GM21526 (cell line): ENCODE results near the gene OR5P2.
A peak's percentile ranks its signal among the peaks of the same experiment; 100 is the strongest.
"Not testable (repeated sequence)": the region's sequence is repeated elsewhere in the genome, so short reads cannot be mapped to it uniquely, and the experiment has no call there.

Experiments used
- ATAC-seq: cut with Tn5 transposase; IDR thresholded peaks from one replicate; pipeline ENCODE4 v1.9.1; 2021; ENCODE audit warnings: moderate library complexity; ENCODE audit not compliant: unreplicated experiment, low FRiP score

The OR5P2 gene, protein sequence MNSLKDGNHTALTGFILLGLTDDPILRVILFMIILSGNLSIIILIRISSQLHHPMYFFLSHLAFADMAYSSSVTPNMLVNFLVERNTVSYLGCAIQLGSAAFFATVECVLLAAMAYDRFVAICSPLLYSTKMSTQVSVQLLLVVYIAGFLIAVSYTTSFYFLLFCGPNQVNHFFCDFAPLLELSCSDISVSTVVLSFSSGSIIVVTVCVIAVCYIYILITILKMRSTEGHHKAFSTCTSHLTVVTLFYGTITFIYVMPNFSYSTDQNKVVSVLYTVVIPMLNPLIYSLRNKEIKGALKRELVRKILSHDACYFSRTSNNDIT

DNA sequence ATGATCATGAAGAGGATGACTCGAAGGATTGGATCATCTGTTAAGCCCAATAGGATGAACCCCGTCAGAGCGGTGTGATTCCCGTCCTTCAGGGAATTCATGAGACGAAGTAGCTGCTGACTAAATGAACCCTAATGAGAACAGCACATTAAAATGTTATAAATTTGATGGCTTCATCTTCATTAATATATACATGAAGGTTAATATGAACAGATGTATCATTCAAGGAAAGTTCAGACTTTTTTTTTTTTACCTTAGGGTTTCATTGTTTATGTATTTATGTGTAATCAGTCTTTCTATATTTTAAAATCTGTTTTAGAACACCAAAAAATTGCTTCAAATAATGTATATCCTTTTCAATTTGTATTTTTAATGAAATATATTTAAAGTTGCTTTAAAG is at the start of gene OR5P2:
Gene OR5P2, minus strand, starts transcription at position 101 of the 400 bp plus-strand sequence. Its CDS starts 0 bp downstream, at position 101.
- ATAC-seq: no peak

DNA sequence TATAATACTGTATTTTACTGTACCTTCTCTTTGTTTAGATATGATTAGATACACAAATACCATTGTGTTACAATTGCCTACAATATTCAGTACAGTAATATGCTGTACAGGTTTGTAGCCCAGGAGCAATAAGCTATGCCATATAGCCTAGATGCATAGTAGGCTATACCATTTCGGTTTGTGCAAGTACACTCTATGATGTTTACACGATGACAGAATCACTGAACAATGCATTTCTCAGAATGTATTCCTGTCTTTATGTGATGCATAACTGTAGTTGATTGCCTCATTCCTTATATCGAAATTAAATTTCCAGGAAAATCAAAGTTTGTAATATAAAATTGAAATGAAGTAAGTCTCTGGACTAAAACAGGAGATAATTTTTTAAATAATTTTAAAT is 49.3 kb upstream of the OR5P2 start:
- no peak for ATAC-seq

DNA sequence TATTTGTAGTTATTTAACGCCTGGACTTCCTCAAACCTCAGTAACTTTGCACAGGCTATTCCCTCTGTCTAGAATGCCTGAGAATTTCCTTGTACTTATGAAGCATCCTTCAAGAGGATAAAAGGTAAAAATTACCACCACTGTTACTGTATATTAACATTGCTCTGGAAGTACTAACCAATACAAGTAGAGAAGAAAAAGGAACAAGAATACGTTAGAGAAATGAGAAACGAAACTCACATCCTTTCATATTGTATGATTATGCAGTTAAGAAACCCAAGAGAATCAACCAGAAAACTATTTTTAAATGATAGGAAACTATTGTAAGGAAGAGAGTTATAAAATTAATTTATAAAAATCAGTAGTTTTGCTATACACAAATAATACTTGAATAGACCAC is 48.2 kb upstream of the OR5P2 start:
- no peak for ATAC-seq

- ATAC-seq: no peak
These were observed 47.8 kb upstream of the OR5P2 start for GRCh38 chr11:7844521-7844920.

GRCh38 chr11:7840578-7840977 is 43.8 kb upstream of the OR5P2 start:
- no peak for ATAC-seq

DNA sequence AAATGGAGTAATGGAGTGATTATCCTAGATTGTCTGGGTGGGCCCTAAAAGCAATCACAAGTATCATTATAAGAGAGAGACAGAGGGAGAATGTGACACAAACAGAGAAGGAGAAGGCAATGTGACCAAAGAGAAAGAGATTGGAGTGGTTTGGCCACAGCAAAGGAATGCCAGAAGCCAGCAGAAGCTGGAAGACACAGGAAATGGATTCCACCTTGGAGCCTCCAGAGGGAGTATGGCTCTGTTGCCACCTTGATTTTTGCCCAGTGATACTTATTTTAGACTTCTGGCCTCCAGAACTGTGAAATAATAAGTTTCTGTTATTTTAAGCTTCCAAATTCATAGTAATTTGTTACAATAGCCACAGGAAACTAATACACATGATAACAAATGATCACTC is 36.8 kb upstream of the OR5P2 start:
- no peak for ATAC-seq

- ATAC-seq: no peak
These were observed 34.0 kb upstream of the OR5P2 start, which contains the start of gene OR5P3 for GRCh38 chr11:7830740-7831139. OR5P3 (minus strand) TSS chr11:7830840.

GRCh38 chr11:7826324-7826723 is 29.6 kb upstream of the OR5P2 start:
- ATAC-seq: no peak

DNA sequence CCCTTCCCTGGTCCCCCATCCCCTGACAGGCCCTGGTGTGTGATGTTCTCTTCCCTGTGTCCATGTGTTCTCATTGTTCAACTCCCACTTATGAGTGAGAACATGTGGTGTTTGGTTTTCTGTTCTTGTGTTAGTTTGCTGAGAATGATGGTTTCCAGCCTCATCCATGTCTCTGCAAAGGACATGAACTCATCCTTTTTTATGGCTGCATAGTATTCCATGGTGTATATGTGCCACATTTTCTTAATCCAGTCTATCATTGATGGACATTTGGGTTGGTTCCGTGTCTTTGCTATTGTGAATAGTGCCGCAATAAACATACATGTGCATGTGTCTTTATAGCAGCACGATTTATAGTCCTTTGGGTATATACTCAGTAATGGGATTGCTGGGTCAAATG is 23.7 kb upstream of the OR5P2 start:
- ATAC-seq: not testable (repeated sequence)

- ATAC-seq: not testable (repeated sequence)
These were observed 18.2 kb upstream of the OR5P2 start for GRCh38 chr11:7814897-7815296.

DNA sequence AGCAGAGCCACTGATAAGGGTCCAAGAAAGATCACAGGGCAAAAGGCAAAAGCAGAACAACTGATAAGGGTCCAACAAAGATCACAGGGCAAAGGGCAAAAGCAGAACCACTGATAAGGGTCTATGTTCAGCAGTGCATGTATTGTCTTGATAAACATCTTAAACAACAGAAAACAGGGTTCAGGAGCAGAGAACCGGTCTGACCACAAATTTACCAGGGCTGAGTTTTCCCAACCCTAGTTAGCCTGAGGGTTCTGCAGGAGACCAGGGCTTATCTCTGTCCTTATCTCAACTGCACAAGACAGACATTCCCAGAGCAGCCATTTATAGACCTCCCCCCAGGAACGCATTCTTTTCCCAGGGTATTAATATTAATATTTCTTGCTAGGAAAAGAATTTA is 13.6 kb upstream of the OR5P2 start:
- ATAC-seq: not testable (repeated sequence)

GRCh38 chr11:7793233-7793632 is 3.5 kb downstream of the OR5P2 start:
- ATAC-seq: no peak

GRCh38 chr11:7787239-7787638 is 9.5 kb downstream of the OR5P2 start:
- peak; percentile 100 for ATAC-seq

GRCh38 chr11:7775689-7776088 is 21.1 kb downstream of the OR5P2 start:
- ATAC-seq: no peak

DNA sequence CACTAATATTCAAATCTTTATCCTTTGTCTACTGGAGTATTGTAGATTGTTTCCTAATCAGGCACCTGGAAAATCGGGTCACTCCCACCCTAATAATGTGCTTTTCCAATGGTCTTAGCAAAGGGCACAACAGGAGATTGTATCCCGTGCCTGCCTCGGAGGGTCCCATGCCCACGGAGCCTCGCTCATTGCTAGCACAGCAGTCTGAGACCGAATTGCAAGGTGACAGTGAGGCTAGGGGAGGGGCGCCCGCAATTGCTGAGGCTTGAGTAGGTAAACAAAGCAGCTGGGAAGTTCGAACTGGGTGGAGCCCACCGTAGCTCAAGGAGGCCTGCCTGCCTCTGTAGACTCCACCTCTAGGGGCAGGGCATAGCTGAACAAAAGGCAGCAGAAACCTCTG is 32.4 kb downstream of the OR5P2 start:
- not testable (repeated sequence) for ATAC-seq

DNA sequence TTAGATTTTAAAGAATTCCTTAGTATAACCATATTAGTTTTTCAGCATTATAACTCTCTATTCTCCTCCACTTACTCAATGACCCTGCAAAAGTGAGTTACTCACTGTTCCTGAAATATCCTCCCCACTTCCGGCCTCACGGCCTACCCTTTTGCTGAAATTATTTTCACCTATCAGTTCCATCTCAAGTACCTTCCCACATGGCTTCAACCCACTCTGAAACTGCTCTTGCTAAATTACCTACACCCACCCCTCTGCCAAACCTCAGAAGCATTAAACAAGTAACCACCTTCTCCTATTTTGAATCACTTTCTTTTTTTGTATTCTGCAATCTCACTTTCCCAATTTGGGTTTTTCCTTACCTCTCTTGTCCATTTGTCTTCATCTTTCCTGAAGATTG is 37.7 kb downstream of the OR5P2 start:
- peak; percentile 60 for ATAC-seq

DNA sequence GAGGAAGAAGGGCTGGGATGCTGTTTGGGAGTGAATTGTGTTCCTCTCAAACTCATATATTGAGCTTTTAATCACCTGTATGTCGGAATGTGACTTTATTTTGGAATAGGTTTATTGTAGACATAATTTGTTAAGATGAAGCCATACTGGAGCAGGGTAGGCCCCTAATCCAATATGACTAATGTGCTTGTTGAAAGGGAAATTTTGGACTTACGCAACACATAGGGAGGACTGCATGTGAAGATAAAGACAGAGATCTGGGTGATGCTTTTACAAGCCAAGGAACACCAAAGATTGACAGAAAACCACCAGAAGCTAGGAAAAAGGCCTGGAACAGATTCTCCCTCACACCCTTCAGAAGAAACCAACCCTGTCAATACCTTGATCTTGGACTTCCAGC is 47.3 kb downstream of the OR5P2 start:
- no peak for ATAC-seq
